Ovary (tissue), 9 donors: ENCODE data around the gene DNAJB8. TPM values are rescaled to one million over a fixed set of nuclear protein-coding genes. Genes with fewer than 3 reads are reported as not detected.

ENCODE experiments used
- DNase-seq, 5 donors: peaks; one replicate each; pipeline ENCODE4 v3.0.0-alpha.2; 2019 to 2020
- H3K27ac ChIP-seq, 2 donors: fragments of 200-600 bp; one replicate each; pipeline versions ENCODE4 v1.5.1 to v1.8.0; 2019 to 2022
- H3K27me3 ChIP-seq: fragments of 200-600 bp; one replicate; pipeline ENCODE4 v1.8.0; 2022
- H3K36me3 ChIP-seq: fragments of 200-600 bp; sonication (generic); one replicate; pipeline ENCODE4 v1.5.1; 2019
- H3K4me1 ChIP-seq: one replicate; pipeline ENCODE4 v1.8.1; 2013; ENCODE audit warnings: mild to moderate bottlenecking, moderate library complexity; ENCODE audit not compliant: insufficient read depth
- H3K4me3 ChIP-seq: fragments of 200-600 bp; sonication (generic); one replicate; pipeline ENCODE4 v1.5.1; 2017
- H3K9me3 ChIP-seq, 2 donors: fragments of 200-600 bp in 1 of 2; sonication (generic) in 1 of 2; one replicate each; pipeline versions ENCODE4 v1.5.1 to v1.8.1; 2013 to 2019; ENCODE audit warnings: mild to moderate bottlenecking in 1 of 2, moderate library complexity in 1 of 2
- EP300 ChIP-seq: sonication (generic); formaldehyde crosslinking; IDR thresholded peaks from one replicate; pipeline ENCODE4 v1.6.1; 2017; ENCODE audit warnings: antibody characterized with exemption
- POLR2A ChIP-seq: fragments of 450-650 bp; IDR thresholded peaks from one replicate; pipeline ENCODE4 v1.6.1; 2017; ENCODE audit warnings: antibody characterized with exemption, mild to moderate bottlenecking, moderate library complexity
- WGBS, 3 donors: extraction: QIAGEN DNeasy Blood & Tissue Kit in 1 of 3; methylation state at CpG; one replicate each; pipeline versions ENCODE4 v1.1.5 to v1.1.7; 2013 to 2017; 5-methylcytosine and 5-hydroxymethylcytosine counted together
- intact Hi-C, 4 donors: fragments of 100-400 bp; cut with DNase I; formaldehyde crosslinking; loops; one replicate each; pipeline versions ENCODE4 v1.11.0 to v1.15.1; 2022 to 2023
- polyA plus RNA-seq, 2 donors: library from polyadenylated mRNA; stranded (reverse); fragments of 200-250 nt in 1 of 2; fragments of 350-450 nt in 1 of 2; fragmentation: Illumina TruSeq in 1 of 2; extraction: RNeasy Lipid Tissue Mini Kit (QIAGEN cat#74804) in 1 of 2; gene quantifications; one replicate each; pipeline ENCODE4 v1.2.3, GENCODE V29; 2013 to 2014
- total RNA-seq, 7 donors: library from RNA; depleted of rRNA in 2 of 7; stranded (reverse); fragments of >200 nt in 2 of 7; fragmentation: NEBNext Ultra II Directional in 3 of 7; extraction: Animal tissue kit (Norgen Biotek cat#: 25700) in 3 of 7; gene quantifications; one replicate each; pipeline versions ENCODE4 v1.1.0 to v1.2.4, GENCODE V29; 2016 to 2023
- TF ChIP-seq, protein P1 (sequence below), 3 donors: fragments of 450-650 bp in 2 of 3; fragments of 200-600 bp in 1 of 3; IDR thresholded peaks; one replicate each; pipeline versions ENCODE4 v1.5.1 to v1.8.0; 2016 to 2022; ENCODE audit warnings: antibody characterized with exemption in 3 of 3, mild to moderate bottlenecking in 1 of 3
- donor health status: DM: no; HTN: no; CAD: no; lungs with moderate emphysema.
- donor health status: DM: no; HTN: no; CAD: no.
- donor health status: Bipolar disorder and iron deficiency.
- donor health status: DM: yes; HTN: yes; CAD: no.
- donor health status: DM: no; HTN: no; CAD: no.
- donor health status: DM: yes; HTN: yes; CAD: no.

Gene DNAJB8
- total and polyA plus RNA-seq, 9 donors = not detected

DNA sequence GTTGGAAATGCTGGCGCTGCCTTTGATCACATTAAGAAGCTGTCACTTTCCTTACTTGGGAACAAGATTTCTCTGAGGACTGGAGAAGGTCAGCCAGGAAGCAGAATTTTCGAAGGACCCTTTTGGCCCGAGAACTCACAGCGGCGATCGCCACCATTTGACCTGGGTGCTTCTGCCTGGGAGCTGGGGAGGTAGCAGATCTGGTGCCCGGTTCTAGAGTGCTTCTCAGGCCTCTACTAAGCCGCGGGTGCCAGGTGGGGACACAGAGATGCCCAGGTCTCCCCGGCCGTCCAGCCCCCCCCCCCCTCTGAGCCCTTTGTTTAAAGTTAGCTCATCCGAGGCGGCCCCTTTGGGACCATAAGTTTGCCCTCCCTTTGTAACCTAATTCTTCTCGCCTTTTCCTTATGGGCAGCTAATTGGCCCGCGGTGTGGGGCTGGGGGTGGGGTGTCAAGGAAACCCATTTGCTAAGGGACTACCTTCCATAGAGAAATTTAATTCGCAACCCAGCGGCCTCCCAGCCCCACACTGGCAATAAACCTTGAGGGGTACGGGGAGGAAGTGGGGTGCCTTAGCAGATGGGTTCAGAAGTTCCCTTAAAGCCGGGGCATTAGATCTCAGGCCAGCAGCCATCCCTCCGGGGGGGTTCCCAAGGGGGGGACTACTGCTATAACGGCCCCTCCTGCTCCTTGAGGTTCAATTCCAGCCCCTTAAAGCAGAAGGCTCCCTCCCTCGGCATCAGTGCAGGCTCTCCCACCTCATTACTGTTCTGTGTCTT, 24.4 kb upstream of the DNAJB8 start:
- WGBS, 3 donors = 13 to 27% (median 19%) methylated on average over 23 of the region's 23 CpGs
- intact Hi-C loops = loop anchor here in 2 of 4 donors (5.0 to 10.0 kb wide), 2 partner anchors 64 to 416 kb away; no protein-coding TSS in a partner anchor
- H3K27ac ChIP-seq = no peak overlapping the region
- H3K9me3 ChIP-seq = no peaks in the 10 kb centered on the region
- H3K27me3 ChIP-seq = peaks cover 10% of the 10 kb centered on the region
- H3K4me1 ChIP-seq = peaks cover 19% of the 10 kb centered on the region
- H3K36me3 ChIP-seq = no peaks in the 10 kb centered on the region
- peak in 2 of 5 donors; percentile 22 to 28 for DNase-seq
- H3K4me3 ChIP-seq = peak overlapping the region; percentile 58
- TF ChIP-seq EP300 = no peak
- TF ChIP-seq, protein P1, sequence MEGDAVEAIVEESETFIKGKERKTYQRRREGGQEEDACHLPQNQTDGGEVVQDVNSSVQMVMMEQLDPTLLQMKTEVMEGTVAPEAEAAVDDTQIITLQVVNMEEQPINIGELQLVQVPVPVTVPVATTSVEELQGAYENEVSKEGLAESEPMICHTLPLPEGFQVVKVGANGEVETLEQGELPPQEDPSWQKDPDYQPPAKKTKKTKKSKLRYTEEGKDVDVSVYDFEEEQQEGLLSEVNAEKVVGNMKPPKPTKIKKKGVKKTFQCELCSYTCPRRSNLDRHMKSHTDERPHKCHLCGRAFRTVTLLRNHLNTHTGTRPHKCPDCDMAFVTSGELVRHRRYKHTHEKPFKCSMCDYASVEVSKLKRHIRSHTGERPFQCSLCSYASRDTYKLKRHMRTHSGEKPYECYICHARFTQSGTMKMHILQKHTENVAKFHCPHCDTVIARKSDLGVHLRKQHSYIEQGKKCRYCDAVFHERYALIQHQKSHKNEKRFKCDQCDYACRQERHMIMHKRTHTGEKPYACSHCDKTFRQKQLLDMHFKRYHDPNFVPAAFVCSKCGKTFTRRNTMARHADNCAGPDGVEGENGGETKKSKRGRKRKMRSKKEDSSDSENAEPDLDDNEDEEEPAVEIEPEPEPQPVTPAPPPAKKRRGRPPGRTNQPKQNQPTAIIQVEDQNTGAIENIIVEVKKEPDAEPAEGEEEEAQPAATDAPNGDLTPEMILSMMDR (IDR thresholded peaks at IDR 0.05) = no peak
- TF ChIP-seq POLR2A = no peak

DNA sequence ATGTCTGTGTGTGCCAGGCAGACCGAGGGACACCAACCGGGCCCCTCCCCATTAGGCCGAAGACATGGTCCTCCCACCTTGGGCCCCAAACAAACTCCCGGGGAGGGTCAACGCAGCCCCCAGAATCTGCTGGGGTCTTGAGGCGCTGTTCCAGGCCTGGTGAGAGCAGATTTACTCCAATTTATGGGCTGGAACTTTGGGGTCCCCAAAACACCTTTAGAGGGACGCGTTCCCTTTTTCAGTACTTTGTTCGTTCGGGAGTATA, 23.9 kb upstream of the DNAJB8 start:
- Histone ChIP-seq H3K4me3 (peak overlapping the region; percentile 58), H3K36me3 (no peaks in the 10 kb centered on the region), H3K27me3 (peaks cover 10% of the 10 kb centered on the region), H3K9me3 (no peaks in the 10 kb centered on the region), H3K4me1 (peaks cover 19% of the 10 kb centered on the region), H3K27ac (no peak overlapping the region)
- DNase-seq = no peak
- intact Hi-C loops = loop anchor here in 2 of 4 donors (5.0 to 10.0 kb wide), 2 partner anchors 63 to 416 kb away; no protein-coding TSS in a partner anchor
- WGBS, 3 donors = 17 to 32% (median 20%) methylated on average over 10 of the region's 10 CpGs
- TF ChIP-seq, protein P1 (IDR thresholded peaks at IDR 0.05) = no peak

DNA sequence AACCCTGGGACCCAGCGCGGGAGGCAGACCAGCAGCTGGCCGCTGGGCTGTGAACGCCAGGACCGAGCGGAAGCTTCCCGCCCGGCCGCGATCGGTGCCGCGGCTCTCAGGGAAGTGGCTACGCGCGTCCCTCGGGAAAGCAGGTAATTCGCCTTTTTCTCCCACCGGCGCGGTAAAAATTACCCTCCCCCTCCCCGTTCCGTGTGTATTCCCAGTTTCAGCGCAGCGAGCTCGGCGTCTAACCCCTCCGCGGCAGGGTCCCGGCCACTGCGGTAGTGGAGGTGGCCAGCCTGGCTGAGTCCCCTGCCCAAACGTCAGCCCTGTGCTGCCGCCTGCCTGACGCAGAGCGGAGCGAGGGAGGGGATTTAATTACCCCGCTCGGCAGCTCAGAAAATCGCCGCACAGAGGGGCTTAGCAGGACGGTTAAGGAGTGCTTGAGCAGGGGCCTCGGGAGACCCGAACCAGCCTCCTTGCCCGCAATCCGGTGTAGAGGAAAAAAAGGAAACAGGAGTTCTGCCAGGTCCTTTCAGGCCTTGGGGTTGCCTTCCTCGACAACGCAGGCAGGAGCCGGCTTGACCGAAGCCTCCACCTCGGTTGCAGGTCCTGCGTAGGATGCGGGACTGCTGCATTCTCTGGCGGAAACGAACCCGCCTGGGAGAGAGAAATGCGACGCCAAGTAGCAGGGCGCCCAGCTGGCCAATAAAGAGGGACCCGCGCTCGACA, 23.4 kb upstream of the DNAJB8 start:
- no peaks in the 10 kb centered on the region for H3K9me3 ChIP-seq
- H3K4me1 ChIP-seq = peaks cover 19% of the 10 kb centered on the region
- peak overlapping the region; percentile 26 to 28 for H3K27ac ChIP-seq
- H3K4me3 ChIP-seq = peak overlapping the region; percentile 58
- intact Hi-C loops = loop anchor here in 3 of 4 donors (5.0 to 10.0 kb wide), 2 partner anchors 63 to 415 kb away; no protein-coding TSS in a partner anchor
- 4 to 7% (median 5%) methylated on average over 52 to 61 of the region's 61 CpGs for WGBS, 3 donors
- peak in 1 of 5 donors; percentile 55 for DNase-seq
- no peaks in the 10 kb centered on the region for H3K36me3 ChIP-seq
- H3K27me3 ChIP-seq = peaks cover 10% of the 10 kb centered on the region
- TF ChIP-seq, protein P1 (IDR thresholded peaks at IDR 0.05) = no peak
- TF ChIP-seq POLR2A (no peak), EP300 (no peak)

DNA sequence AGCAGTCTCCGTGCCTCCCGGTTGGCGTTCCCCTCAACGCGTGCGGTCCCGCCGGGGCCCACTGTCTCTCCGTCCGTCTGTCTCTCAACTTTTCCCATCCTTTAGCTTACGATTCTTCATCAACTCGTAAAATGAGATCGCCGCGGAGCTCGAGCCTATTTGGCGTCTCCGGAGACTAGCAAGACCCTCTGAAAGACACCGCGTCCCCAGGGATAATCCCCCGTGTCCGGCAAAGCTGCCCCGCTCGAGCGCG, 22.9 kb upstream of the DNAJB8 start:
- Histone ChIP-seq H3K27me3 (peaks cover 10% of the 10 kb centered on the region), H3K27ac (peak overlapping the region; percentile 26 to 28), H3K4me3 (peak overlapping the region; percentile 58), H3K9me3 (no peaks in the 10 kb centered on the region), H3K4me1 (peaks cover 19% of the 10 kb centered on the region), H3K36me3 (no peaks in the 10 kb centered on the region)
- intact Hi-C loops = loop anchor here in 1 of 4 donors (5.0 kb wide), 1 partner anchor 62 kb away; no protein-coding TSS in a partner anchor
- TF ChIP-seq, protein P1 (IDR thresholded peaks at IDR 0.05) = no peak
- TF ChIP-seq POLR2A (no peak), EP300 (no peak)
- WGBS, 3 donors = 1 to 2% (median 1%) methylated on average over 26 of the region's 26 CpGs
- DNase-seq = peak in 1 of 5 donors; percentile 35
